ENCODE results near the gene CNKSR3. TPM values are rescaled to one million over a fixed set of nuclear protein-coding genes. Genes with fewer than 3 reads are reported as not detected.

The CNKSR3 gene
- total and polyA plus RNA-seq, 2 of the 8 experiments (the other 6 are each of a cell fraction or from before 2014, with no cell fraction given) = 1.2 to 6.2 TPM

DNA sequence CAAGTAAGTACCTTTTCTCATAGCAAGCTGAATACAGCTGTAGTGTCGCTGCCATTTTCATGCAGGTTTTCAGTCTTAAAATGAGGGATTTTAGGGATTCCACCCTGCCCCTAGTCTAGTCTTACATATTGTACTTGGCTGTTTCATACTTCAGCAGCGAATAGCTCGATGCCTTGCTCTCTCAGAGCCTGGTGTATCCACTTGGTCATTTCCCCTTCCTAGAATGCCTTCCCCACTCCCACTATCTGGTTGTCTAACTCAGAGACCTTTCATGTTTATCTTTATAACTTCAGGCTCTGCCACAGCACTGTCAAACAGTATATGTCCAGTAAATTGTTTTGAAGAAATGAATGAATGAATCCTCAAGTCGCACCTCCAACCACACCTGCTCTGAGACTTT, 132.8 kb downstream of the CNKSR3 start:
- no peak overlapping the region for H3K18ac ChIP-seq (ENCODE audit: extremely low read depth, low read length)
- TF ChIP-seq EZH2 (IDR thresholded peaks at IDR 0.05; ENCODE audit: low read depth, low read length, severe bottlenecking) (no peak), NRF1 (IDR thresholded peaks at IDR 0.05; ENCODE audit: low read depth, low read length) (no peak), POLR2A (IDR thresholded peaks at IDR 0.05; ENCODE audit: control extremely low read depth in 1 of 2, low read depth in 2 of 2, low read length in 2 of 2) (no peak), HDAC6 (IDR thresholded peaks at IDR 0.05; ENCODE audit: low read depth, low read length) (no peak), CTBP2 (IDR thresholded peaks at IDR 0.05; ENCODE audit: borderline replicate concordance, insufficient read depth, insufficient read length, low read length) (no peak), TBP (IDR thresholded peaks at IDR 0.05; ENCODE audit: low read depth, low read length) (no peak)
- H3K4me3 ChIP-seq (ENCODE audit: extremely low read depth in 1 of 4, insufficient read depth in 2 of 4, low read depth in 3 of 4, low read length in 4 of 4) = no peak overlapping the region
- no peak overlapping the region for H3K14ac ChIP-seq (ENCODE audit: insufficient read length)
- no peaks in the 10 kb centered on the region for H3K23me2 ChIP-seq (ENCODE audit: low read depth, low read length)
- CTCF ChIA-PET (ENCODE audit: partially characterized antibody) = interaction anchor here (0.8 kb wide), 1 partner anchor 123 kb away, joined by 3 read pairs; no protein-coding TSS in a partner anchor
- POLR2A ChIA-PET (ENCODE audit: partially characterized antibody) = no interaction called here
- H4K8ac ChIP-seq (ENCODE audit: extremely low read depth, insufficient read depth, low read length) = no peak overlapping the region
- H3K9me3 ChIP-seq (ENCODE audit: insufficient read depth in 2 of 2, low read depth in 1 of 2, low read length in 1 of 2) = peaks cover 0 to 5% of the 10 kb centered on the region in 2 experiments; a peak in 1 of 4 replicates
- H3K4me1 ChIP-seq (replicated peaks in 1 of 4; ENCODE audit: control insufficient read depth in 3 of 4, insufficient read depth in 4 of 4, low read length in 3 of 4) = 0 out of 7 replicates have a peak, but pooled peaks cover 0 to 3% (median 0%) of the 10 kb centered on the region in 4 experiments
- no peak overlapping the region for H4K91ac ChIP-seq (replicated peaks; ENCODE audit: insufficient read length, low read length)
- no peaks in the 10 kb centered on the region for H3K79me1 ChIP-seq (ENCODE audit: low read depth, low read length)
- no peak overlapping the region for H2BK5ac ChIP-seq (ENCODE audit: low read depth, low read length)
- no peak overlapping the region for H3K4me2 ChIP-seq (ENCODE audit: insufficient read depth in 1 of 2, low read depth in 2 of 2, low read length in 2 of 2)
- H2BK15ac ChIP-seq (ENCODE audit: low read length) = no peak overlapping the region
- no peaks in the 10 kb centered on the region for H4K20me1 ChIP-seq (replicated peaks in 1 of 2; ENCODE audit: control insufficient read depth in 1 of 2, insufficient read depth in 2 of 2, low read length in 2 of 2)
- H2AFZ ChIP-seq (ENCODE audit: low read length) = no peak overlapping the region
- H3K4ac ChIP-seq (replicated peaks; ENCODE audit: insufficient read length, low read depth, low read length) = no peak overlapping the region
- DNase-seq (ENCODE audit: low read depth in 1 of 2, low spot score in 2 of 2) (no peak), FAIRE-seq (no peak)
- H3K56ac ChIP-seq (replicated peaks; ENCODE audit: insufficient read length, low read depth, low read length) = no peak overlapping the region
- no peaks in the 10 kb centered on the region for H3K79me2 ChIP-seq (ENCODE audit: control insufficient read depth in 1 of 2, insufficient read depth in 2 of 2, low read length in 2 of 2)
- no peaks in the 10 kb centered on the region for H3K36me3 ChIP-seq (ENCODE audit: control insufficient read depth in 2 of 4, insufficient read depth in 4 of 4, low read length in 3 of 4)
- H2BK120ac ChIP-seq (replicated peaks; ENCODE audit: low read depth, low read length) = no peak overlapping the region
- H2BK20ac ChIP-seq (ENCODE audit: low read length) = no peak overlapping the region
- 93% methylated on average over 4 of the region's 4 CpGs; no CpG with 5 or more reads in 1 of the 2 experiments for WGBS, 2 experiments (ENCODE audit: extremely low coverage in 1 of 2, insufficient coverage in 1 of 2, insufficient read length in 1 of 2, insufficient replicate concordance in 2 of 2, low coverage in 1 of 2, low lambda C conversion rate in 2 of 2, missing lambda C conversion rate in 1 of 2)
- H4K5ac ChIP-seq (ENCODE audit: insufficient read length, low read depth, low read length) = no peak overlapping the region
- H3K27ac ChIP-seq (ENCODE audit: low read depth, low read length) = no peak overlapping the region
- no peak overlapping the region for H2BK12ac ChIP-seq (ENCODE audit: low read depth, low read length)
- H3K27me3 ChIP-seq (replicated peaks in 1 of 4; ENCODE audit: control insufficient read depth in 3 of 4, extremely low read depth in 1 of 4, insufficient read depth in 3 of 4, low read length in 3 of 4) = no peaks in the 10 kb centered on the region
- no peak overlapping the region for H3K9ac ChIP-seq (replicated peaks in 1 of 4; ENCODE audit: extremely low read depth in 1 of 4, low read depth in 3 of 4, low read length in 3 of 4)
- H3K23ac ChIP-seq (ENCODE audit: insufficient read length) = no peak overlapping the region
- H2AK5ac ChIP-seq (ENCODE audit: low read depth, low read length) = no peak overlapping the region
